ENCODE measurements around the gene NR6A1.

NR6A1 gene

GRCh38 chr9:124499216-124499615 lies 271.9 kb downstream of the NR6A1 start:
- TF ChIP-seq CTCF (IDR thresholded peaks at IDR 0.05; ENCODE audit: low read depth, low read length) = no peak
- no peak overlapping the region for H3K4me3 ChIP-seq (ENCODE audit: low read depth, low read length)

DNA sequence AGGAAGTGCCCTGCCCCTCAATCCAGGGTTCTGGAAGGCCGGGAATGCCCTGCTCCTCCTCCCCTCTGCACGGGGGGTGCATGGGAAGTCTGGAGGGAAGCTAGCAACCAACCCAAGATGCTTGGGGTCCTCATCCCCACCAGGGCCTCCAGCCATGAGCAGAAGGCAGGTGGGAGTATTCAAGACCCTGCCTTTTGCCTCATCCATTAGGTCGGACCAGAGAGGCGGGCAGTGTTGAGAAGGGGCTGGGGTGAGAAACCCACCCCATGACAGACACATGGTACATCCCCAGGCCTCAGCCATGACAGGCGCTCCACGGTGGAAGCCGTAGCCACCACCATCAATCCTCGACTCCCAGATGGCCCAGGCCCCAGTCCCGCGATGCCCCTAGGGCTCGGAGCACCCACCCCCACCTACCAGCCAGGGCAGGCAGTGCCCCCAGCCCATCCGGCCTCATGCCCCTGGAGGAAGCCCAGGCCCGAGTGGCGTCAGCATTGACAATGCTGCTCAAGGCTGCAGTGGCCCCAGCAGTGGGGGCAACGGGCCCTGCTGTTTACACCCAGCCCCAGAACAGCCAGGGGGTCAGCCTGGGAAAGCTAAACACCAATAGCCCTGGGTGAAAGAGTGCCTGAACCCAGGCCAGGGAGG lies 272.5 kb downstream of the NR6A1 start:
- no peak overlapping the region for H3K4me3 ChIP-seq (ENCODE audit: low read depth, low read length)
- TF ChIP-seq CTCF (IDR thresholded peaks at IDR 0.05; ENCODE audit: low read depth, low read length) = no peak

GRCh38 chr9:124498040-124498439 lies 273.1 kb downstream of the NR6A1 start:
- no peak for TF ChIP-seq CTCF (IDR thresholded peaks at IDR 0.05; ENCODE audit: low read depth, low read length)
- no peak overlapping the region for H3K4me3 ChIP-seq (ENCODE audit: low read depth, low read length)

DNA sequence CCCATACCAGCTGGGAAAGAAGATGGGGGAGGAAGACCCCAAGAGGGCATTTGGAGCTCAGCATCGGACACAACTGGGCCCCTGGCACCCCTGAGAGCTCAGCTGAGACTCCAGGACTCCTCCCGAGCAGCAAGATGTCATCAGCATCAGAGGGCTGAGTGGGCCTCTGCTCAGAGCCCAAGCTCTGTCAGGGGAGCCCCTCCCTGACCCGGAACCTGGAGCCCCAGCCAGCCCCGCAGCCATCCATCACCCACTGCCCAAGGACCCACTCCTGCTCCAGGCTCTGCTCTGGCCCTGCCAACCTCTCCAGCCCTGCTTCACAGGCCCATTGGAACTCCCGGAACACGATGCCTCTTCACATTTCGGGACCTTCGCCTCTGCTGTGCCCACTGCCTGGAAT lies 273.7 kb downstream of the NR6A1 start:
- no peak overlapping the region for H3K4me3 ChIP-seq (ENCODE audit: low read depth, low read length)
- no peak for TF ChIP-seq CTCF (IDR thresholded peaks at IDR 0.05; ENCODE audit: low read depth, low read length)

DNA sequence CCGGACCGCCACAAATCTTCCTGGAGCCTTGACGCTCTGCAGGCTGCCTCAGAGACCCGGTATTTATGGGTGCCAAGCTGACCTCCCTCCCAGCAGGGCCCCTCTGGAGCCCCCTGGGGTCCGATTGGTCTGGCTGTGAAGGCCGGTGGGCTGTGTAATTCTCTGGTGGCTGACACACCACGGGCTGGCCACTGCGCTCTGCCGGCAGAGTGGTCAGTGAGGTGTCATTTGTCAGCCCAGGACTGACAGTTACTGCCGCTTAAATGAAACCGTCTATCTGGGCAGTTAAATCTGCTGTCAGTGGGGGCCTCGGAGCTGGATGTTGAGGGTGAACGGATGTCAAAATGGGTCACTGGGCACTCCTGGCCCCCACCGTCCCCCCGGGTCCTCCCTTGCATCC lies 274.6 kb downstream of the NR6A1 start:
- TF ChIP-seq CTCF (IDR thresholded peaks at IDR 0.05; ENCODE audit: low read depth, low read length) = no peak
- no peak overlapping the region for H3K4me3 ChIP-seq (ENCODE audit: low read depth, low read length)

GRCh38 chr9:124496075-124496449 lies 275.0 kb downstream of the NR6A1 start:
- H3K4me3 ChIP-seq (ENCODE audit: low read depth, low read length) = no peak overlapping the region
- TF ChIP-seq CTCF (IDR thresholded peaks at IDR 0.05; ENCODE audit: low read depth, low read length) = no peak

DNA sequence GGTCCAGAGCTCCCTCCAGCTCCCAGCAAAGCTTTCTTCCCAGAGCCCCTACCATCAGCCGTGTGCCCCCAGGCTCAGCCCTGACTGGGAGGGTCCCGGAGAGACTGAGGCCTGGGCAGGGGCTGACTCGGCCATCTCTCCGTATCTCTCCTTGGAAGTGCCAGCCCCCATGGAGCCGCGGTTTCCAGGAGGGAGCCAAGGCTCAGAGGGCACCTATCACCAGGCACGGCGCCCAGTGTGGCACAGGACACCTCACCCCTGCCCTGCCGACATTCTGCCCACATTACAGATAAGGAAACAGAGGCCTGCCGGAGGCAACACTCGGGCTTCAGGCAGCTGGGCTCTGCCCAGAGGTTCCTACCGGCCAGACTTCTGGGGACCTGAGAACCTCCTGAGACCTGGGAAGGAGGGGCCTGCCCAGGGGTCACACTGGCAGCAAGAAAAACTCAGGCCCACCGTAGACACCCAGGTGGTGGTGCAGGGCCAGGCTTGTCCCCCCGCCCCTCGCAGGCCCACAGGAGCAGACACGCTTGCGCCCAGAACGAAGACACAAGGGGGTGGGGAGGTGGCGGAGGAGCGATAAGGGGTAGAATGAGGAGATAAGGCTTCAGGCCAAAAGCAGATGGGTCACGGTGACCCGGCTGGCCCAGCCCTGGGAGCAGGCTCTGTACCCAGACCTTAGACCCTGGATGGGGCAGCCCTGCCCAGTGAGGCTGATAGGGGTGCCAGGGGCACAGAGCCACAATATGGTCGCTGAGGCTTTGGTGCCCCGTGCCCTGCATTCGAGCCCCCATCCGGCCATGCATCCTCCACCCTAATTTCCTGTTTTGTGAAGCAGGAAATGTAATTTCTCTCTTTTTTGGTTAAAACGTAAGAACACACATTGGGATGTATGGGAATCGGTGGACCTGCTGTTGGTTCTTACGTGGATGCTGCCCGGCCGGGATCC lies 275.7 kb downstream of the NR6A1 start:
- TF ChIP-seq CTCF (IDR thresholded peaks at IDR 0.05; ENCODE audit: low read depth, low read length) = no peak
- H3K4me3 ChIP-seq (ENCODE audit: low read depth, low read length) = no peak overlapping the region
